ENCODE measurements around the gene TMEM106A.
"Not testable (repeated sequence)": the region's sequence is repeated elsewhere in the genome, so short reads cannot be mapped to it uniquely, and the experiment has no call there.

TMEM106A gene, protein sequence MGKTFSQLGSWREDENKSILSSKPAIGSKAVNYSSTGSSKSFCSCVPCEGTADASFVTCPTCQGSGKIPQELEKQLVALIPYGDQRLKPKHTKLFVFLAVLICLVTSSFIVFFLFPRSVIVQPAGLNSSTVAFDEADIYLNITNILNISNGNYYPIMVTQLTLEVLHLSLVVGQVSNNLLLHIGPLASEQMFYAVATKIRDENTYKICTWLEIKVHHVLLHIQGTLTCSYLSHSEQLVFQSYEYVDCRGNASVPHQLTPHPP

DNA sequence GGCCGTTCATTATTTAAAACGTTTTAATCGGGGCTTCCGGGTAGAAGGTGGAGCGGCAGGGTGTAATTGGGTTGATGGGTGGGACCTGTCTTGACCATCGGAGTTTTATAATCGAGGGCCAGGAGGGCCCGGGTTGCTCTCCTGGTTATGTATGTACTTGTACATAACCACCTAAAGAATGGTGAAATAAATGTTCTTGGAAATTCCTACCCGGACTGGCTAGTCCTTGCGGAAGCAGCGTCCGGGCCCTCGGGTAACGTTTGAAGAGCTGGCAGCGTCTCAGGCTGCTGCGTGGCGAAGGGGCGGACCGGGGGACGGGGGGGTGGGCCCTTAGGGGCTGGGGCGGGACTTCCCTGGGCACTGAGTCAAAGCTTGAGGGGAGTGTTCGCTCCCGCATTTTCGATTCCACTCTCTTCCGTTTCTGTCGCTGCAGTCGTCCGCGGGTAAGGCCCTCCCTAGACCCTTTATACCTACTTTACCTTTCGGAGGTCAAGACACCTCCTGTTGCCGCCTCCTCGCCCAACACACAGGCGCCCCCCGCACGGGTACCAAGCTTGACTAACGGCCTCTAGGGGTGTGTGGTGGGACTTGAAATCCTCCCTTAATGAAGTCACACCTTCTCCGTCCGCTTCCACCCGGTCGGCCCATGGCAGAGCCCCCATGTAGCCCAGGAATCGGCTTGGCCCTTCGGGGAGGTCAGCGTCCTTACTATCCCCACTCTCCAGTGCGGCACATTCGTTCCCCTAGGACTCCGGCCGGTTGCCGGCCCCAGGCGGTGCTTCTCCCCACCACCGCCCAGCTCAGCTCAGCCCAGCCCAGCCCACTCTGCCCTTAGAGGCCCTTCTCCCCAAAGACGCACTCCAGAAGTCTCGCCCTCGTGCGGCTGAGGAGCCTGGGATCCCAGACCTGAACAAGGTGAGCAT lies at the start of gene TMEM106A:
TMEM106A (plus strand) TSS at position 396 of the 923 bp plus-strand sequence. CDS start 1,167 bp downstream, outside the sequence.
- in situ Hi-C loops (cut with MboI; ENCODE audit: low sequenced_read_pairs), result loop anchor here (25.0 kb wide), 1 partner anchor 101 kb away; no protein-coding TSS in a partner anchor

DNA sequence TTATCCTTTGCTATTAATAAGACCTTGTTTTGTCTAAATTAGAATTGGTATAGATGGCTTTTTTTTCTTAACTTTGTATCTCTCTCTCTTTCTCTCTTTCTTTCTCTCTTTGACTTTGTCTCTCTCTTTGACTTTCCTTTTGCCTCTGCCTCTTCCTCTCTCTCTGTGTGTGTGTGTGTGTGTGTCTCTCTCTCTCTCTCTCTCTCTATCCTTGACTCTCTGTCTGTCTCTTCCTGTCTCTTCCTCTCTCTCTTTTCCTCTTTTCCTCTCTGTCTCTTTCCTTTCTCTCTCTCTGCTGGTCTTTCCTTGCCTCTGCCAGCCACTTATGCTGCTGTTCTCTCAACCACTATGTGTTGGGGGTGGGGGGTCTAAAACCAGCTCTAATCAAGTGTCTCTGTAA lies 45.7 kb upstream of the TMEM106A start:
- in situ Hi-C loops (cut with MboI; ENCODE audit: low sequenced_read_pairs), result not testable (repeated sequence)

DNA sequence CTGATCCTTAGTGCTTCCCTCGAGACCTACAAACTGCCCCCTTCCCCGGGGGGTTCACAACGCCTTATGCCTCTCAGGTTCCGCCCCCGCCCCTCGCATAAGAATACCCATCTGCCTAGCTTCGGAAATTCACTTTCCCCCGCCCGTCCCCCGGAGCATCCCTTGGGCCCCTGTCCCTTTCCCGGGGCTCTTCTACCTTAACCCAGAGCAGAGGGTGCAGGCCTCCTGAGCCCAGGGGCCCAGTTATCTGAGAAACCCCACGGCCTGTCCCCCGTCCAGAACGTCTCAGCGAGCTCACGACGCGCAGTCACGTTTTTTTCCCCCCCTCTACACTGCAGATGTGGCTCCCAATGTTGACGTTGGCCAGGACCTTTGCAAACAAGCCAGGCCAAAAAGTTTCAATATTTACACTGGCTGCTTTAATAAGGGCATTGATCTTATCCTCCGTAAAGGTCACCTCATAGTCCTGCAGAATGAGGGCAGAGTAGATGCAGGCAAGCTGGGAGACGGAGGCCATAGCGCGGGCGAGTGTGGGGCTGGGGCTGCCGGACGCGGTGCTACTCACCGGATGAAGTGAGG lies 42.0 kb upstream of the TMEM106A start:
- in situ Hi-C loops (cut with MboI; ENCODE audit: low sequenced_read_pairs), result loop anchor here (10.0 kb wide), 1 partner anchor 55 kb away; the partner anchor contains the start of gene CCDC200

DNA sequence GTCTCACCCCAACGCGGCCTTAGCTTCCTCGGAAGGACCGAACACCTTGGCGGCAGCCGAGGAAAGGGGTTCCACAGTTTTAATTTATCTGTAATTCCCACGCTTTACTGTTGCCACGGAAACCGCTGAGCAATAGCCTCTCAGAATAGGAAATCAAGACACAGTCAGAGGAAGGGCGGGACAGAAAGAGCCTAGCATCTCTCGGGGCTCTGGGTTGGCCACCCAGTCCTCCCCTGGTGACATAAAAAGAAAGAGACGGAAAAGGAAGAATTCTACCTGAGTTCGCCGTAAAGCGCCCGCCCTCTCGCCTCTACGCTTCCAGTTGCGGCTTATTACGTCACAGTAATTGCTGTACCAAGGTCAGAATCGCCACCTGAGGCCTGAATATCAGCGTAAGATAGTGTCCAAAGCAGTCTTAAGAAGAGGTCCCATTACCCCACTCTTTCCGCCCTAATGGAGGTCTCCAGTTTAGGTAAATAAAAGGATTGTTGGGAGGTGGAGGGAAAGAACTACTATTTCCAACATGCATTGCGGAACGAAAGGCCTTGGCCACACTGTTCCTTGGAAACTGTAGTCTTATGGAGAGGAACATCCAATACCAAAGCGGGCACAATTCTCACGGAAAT lies 41.4 kb upstream of the TMEM106A start:
- in situ Hi-C loops (cut with MboI; ENCODE audit: low sequenced_read_pairs), result loop anchor here (10.0 kb wide), 1 partner anchor 55 kb away; the partner anchor contains the start of gene CCDC200

DNA sequence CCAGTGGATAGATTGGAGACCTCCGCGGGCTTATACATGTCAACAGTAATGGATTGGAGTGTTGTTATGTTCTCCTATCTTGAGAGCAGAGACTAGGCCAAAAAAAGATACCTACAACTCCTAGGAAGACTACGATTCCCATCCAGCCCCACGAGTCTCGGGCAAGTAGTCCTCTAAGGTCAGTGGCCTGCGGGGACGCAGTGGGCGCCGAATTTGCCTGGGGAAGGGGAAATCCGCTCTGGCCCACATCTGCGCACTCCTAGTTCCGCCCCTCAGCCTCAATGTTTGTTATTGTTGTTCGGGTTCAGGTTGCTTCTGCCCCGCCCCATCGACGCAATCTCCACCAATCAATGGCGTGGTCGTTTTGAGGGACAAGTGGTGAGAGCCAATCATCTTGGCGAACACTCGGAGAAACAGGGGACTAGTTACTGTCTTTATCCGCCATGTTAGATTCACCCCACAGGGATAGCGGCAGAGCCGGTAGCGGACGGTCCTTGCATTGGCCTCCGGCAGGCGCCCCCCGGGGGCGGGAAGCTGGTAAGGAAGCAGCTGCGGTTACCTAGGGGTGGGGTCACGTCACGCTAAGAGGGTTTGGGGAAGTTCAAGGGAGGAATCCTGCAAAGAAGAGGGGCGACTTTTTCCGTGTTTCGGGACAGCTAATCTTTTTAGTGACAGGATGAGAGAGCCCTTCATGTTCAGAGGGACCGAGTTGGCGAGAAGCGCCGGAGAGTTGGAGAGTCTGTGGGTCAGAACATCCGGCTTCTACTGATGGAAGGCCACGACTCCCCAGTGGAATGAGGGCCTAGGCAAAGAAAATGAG lies 40.7 kb upstream of the TMEM106A start, which contains the start of gene NBR1:
NBR1 (plus strand) TSS at position 449 of the 820 bp plus-strand sequence. CDS start 4,586 bp downstream, outside the sequence.
- in situ Hi-C loops (cut with MboI; ENCODE audit: low sequenced_read_pairs), result loop anchor here (10.0 kb wide), 1 partner anchor 54 kb away; the partner anchor contains the start of gene CCDC200

DNA sequence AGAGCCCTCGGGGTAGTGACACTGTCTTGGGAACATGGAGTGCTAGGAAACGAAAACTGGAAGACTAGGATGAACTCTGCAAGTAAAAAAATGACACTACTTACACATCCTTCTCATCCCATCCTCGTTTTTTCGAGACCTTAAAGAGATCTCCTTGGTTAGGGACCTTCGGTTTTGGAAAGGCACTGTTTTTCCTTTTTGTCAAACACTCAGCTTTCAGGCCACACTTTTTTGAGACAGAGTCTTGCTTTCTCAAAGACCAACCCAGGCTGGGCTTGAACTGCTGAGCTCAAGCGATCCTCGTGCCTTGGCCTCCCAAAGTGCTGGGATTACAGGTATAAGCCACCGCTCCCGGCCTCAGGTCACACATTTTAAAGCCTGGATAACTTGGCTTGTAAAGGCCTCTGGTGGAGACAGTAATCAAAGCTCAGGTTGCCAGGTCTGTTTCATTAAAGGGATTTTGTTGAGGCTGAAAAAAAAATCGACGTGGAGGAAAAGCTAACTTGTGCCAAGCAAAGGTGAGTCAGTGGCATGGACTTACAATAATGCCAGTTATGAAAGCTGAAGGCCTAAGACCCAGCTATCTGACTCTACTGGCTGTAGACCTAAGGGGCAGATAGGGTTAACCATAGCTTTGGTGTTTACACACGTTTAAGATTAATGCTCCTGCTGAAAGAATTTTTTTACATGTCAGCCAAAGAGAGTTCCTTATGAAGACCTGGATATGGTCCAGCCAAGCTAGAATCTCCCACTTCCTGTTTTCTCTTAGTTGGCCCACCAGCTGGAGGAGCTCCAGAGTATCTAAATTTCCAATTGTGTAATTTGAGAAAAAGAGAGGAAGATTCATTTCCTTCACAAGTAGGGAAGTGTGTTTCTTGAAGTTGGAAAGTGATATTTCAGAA lies 39.8 kb upstream of the TMEM106A start:
- in situ Hi-C loops (cut with MboI; ENCODE audit: low sequenced_read_pairs), result loop anchor here (10.0 kb wide), 1 partner anchor 53 kb away; the partner anchor contains the start of gene CCDC200

DNA sequence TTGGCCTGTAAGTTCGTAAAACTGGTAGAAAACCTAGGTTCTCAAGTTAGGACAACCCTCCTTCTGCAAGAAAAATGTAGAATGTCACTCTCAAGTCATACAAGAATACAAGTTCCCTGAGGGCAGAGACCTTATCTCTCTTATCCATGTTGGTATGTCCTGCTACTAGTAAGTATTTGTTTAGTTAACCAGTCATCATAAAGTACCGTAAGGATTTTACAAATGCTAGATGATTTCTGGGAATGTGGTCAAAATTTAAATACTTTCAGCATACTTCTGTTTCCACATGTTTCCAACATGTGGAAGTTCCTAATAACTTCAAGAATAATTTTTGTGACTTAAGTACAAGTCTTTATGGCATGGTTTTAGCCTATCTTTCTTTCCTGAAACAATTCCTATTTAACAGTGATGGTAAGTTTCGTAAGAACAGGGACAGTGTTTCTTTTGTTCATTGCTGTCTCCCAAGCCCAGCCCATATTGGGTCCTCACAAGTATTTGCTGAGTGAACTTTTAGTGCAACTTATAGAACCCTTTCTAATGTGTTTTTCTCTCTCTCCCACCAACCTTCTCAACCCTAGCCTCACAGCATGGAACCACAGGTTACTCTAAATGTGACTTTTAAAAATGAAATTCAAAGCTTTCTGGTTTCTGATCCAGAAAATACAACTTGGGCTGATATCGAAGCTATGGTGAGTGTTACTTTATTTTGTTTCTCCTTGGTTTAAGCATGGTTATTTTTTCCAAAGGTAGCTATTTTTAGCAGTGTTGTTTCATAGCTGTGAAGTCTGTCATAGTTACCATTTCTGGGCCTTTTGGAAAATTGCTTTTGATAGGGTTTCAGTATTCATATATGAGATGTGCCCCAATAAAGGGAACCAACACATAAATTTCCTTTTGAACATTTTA lies 36.2 kb upstream of the TMEM106A start:
- in situ Hi-C loops (cut with MboI; ENCODE audit: low sequenced_read_pairs), result loop anchor here (10.0 kb wide), 1 partner anchor 49 kb away; the partner anchor contains the start of gene CCDC200

DNA sequence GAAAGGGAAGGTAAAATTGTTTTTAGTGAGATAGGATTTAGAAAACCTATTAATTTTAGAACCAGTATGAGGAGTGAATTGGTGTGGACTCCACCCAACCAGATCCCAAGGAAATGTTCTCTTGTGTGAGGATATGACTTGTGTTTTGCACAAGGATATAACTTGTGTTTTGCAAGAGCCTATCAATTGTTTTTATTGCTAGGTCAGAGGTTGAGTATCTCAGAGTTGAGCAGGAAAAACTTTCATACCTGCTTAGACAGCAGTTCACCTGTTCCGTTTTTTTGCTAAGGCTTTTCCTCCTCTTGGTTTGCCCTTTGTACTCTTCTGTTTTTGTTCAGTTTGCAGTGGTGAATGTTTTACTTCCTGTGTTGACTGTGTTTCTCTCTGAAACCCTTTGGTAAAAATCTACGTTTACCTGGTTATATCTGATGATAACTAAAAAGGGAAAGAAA lies 35.5 kb upstream of the TMEM106A start:
- in situ Hi-C loops (cut with MboI; ENCODE audit: low sequenced_read_pairs), result loop anchor here (10.0 kb wide), 1 partner anchor 49 kb away; the partner anchor contains the start of gene CCDC200

DNA sequence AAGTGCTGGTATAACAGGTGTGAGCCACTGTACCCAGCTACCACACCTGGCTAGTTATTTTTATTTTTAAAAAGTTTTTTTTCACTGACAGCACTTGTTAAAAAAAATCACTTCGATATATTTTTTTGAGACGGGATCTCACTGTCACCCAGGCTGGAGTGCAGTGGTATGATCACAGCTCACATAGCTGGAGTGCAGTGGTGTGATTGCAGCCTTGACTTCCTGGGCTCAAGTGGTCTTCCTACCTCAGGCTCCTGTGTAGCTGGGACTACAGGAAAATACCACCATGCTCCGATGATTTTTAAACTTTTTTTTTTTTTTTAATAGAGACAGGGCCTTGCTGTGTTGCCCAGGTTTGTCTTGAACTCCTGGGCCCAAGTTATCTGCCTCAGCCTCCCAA lies 27.8 kb upstream of the TMEM106A start:
- in situ Hi-C loops (cut with MboI; ENCODE audit: low sequenced_read_pairs), result no loop called here

DNA sequence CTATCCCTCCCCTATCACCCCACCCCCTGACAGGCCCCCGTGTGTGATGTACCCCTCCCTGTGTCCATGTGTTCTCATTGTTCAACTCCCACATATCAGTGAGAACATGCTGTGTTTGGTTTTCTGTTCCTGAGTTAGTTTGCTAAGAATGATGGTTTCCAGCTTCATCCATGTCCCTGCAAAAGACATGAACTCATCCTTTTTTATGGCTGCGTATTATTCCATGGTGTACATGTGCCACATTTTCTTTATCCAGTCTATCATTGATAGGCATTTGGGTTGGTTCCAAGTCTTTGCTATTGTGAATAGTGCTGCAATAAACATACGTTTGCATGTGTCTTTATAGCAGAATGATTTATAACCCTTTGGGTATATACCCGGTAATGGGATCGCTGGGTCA lies 25.0 kb upstream of the TMEM106A start:
- in situ Hi-C loops (cut with MboI; ENCODE audit: low sequenced_read_pairs), result not testable (repeated sequence)

DNA sequence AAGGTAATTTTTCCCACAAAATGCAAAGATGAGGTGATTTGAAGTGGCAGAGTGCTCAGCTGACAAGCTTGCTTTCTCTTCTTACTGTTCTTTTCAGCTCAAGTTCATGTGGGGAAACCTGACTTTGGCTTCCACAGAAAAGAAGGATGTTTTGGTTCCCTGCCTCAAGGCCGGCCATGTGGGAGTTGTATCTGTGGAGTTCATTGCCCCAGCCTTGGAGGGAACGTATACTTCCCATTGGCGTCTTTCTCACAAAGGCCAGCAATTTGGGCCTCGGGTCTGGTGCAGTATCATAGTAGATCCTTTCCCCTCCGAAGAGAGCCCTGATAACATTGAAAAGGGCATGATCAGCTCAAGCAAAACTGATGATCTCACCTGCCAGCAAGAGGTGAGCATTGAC lies 18.4 kb upstream of the TMEM106A start:
- in situ Hi-C loops (cut with MboI; ENCODE audit: low sequenced_read_pairs), result no loop called here

DNA sequence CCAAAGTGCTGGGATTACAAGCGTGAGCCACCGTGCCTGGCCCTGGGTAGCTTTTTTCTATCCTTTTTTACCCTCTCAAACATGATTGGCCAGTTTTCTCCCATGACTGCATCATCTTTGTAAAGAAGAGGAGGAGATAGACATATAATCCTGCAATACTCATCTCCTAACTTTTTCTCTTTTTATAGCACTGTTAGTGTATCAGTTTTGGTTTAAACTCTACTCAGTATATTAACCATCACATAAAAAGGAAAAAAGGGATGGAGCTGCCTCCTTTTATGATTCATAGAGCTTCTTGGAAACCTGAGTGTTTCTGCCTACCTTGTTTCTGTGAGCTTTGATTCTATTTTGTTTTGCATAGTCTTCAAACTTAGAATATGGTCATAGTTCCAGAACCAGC lies 12.0 kb upstream of the TMEM106A start:
- in situ Hi-C loops (cut with MboI; ENCODE audit: low sequenced_read_pairs), result loop anchor here (25.0 kb wide), 1 partner anchor 113 kb away; no protein-coding TSS in a partner anchor

DNA sequence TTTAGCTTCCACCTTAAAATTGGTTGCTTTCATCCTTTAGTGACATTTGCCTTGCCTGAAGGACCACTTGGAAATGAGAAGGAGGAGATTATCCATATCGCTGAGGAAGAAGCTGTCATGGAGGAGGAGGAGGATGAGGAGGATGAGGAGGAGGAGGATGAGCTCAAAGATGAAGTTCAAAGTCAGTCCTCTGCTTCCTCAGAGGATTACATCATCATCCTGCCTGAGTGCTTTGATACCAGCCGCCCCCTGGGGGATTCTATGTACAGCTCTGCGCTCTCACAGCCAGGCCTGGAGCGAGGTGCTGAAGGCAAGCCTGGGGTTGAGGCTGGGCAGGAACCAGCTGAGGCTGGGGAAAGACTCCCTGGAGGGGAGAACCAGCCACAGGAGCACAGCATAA lies 11.5 kb upstream of the TMEM106A start:
- in situ Hi-C loops (cut with MboI; ENCODE audit: low sequenced_read_pairs), result loop anchor here (25.0 kb wide), 1 partner anchor 112 kb away; no protein-coding TSS in a partner anchor

DNA sequence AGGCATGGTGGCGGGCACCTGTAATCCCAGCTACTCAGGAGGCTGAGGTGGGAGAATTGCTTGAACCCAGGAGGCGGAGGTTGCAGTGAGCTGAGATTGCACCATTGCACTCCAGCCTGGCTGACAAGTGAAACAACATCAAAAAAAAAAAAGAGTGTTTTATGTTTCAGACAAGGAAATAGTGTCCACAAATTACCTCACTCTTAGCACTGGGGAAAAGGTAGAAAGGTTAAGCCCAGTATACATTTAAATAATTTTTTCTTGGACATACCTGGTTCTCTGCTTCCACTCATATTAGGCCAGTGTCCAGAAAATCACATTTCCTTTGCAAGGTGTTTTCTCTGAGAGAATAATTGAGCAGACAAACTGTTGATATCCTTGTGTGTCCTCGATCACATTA lies 8.7 kb upstream of the TMEM106A start:
- in situ Hi-C loops (cut with MboI; ENCODE audit: low sequenced_read_pairs), result loop anchor here (25.0 kb wide), 1 partner anchor 109 kb away; no protein-coding TSS in a partner anchor

DNA sequence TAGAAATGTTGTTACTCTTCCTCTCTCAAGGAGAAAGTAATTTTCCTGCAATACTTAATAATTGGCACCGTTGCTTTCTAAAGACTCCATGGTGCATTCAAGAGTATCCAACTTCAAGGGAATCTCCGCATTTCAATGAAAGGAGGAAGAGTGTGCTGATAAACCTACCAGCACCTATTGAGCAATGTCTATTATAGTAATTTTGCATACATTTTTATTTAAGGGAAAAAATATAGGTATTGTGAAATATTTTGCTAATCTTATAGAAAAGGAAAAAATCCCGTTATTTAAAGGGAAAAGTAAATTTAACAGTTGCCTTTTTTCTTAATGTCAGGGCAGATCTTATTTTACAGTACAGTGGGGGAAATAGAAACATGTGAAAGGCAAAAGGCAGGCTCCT lies 1.1 kb upstream of the TMEM106A start:
- in situ Hi-C loops (cut with MboI; ENCODE audit: low sequenced_read_pairs), result loop anchor here (25.0 kb wide), 1 partner anchor 102 kb away; no protein-coding TSS in a partner anchor

DNA sequence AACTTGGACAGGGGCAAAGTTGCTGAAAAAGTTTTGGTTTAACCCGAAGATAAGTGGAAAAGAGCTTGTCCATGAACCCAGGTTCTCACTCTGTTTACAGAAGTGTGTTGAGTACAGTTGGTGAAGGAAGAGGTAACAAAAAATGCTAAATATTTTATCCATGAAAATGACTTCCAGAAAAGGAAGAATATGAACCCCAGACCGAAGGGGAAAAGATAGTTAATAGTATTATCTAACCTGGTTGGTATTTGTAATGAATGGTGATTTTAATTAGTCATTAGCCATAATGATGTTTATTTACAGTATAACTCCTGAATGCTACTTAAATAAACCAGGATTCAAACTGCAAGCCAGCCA lies 574 bp upstream of the TMEM106A start:
- in situ Hi-C loops (cut with MboI; ENCODE audit: low sequenced_read_pairs), result loop anchor here (25.0 kb wide), 1 partner anchor 101 kb away; no protein-coding TSS in a partner anchor
